GM19452 (cell line): ENCODE results near the gene SH3RF2.
"Not testable (repeated sequence)": the region's sequence is repeated elsewhere in the genome, so short reads cannot be mapped to it uniquely, and the experiment has no call there.

ENCODE experiments used
- ATAC-seq: cut with Tn5 transposase; IDR thresholded peaks from one replicate; pipeline ENCODE4 v1.9.1; 2021; ENCODE audit not compliant: unreplicated experiment

SH3RF2 gene

DNA sequence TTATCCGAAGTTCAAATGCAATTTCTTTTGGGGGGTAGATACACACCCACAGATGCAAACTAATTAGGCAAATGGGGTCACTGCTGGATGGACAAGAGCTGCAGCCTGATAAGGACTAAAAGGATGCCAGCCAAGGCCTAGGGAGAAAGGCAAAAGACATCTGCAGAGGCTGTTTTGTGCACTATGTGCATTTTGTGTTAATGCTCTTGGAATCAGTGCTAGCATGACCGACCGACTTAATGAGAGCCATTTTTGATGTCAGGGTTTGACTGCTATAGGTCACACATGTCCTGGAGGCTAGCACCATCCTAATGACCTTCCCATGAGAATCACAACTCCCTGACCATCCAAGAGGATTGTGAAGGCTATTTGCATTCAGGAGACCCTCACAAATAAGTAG, 134.4 kb downstream of the SH3RF2 start:
- no peak for ATAC-seq

GRCh38 chr5:146071171-146071570, 134.8 kb downstream of the SH3RF2 start:
- ATAC-seq, result no peak

GRCh38 chr5:146072595-146072994, 136.2 kb downstream of the SH3RF2 start:
- no peak for ATAC-seq

GRCh38 chr5:146073239-146073900, 137.0 kb downstream of the SH3RF2 start:
- ATAC-seq, result no peak

- ATAC-seq, result no peak
Measured at GRCh38 chr5:146076028-146076427, 139.7 kb downstream of the SH3RF2 start.

GRCh38 chr5:146076455-146076854, 140.1 kb downstream of the SH3RF2 start:
- no peak for ATAC-seq

GRCh38 chr5:146078566-146078965, 142.2 kb downstream of the SH3RF2 start:
- no peak for ATAC-seq

GRCh38 chr5:146079695-146080373, 143.5 kb downstream of the SH3RF2 start:
- peak; percentile 38 for ATAC-seq

DNA sequence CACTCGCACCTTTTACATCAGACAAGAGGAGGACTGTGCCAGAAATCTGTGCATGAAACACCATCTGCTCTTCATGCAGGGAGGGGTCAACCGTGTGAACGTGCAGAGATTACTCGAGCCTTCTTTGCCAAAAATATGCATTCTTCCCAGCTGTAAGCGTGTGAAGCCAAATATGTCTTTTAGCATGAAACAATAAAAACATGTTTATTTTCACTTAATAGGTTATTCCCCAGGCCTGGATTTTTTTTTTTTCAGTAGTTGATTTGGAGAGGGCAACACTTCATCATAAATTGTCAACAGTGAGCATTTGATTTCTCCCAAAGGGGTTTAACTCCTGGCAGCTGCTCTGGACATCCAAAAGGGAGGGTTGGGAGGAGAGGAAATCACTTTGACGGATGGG, 145.2 kb downstream of the SH3RF2 start:
- no peak for ATAC-seq

DNA sequence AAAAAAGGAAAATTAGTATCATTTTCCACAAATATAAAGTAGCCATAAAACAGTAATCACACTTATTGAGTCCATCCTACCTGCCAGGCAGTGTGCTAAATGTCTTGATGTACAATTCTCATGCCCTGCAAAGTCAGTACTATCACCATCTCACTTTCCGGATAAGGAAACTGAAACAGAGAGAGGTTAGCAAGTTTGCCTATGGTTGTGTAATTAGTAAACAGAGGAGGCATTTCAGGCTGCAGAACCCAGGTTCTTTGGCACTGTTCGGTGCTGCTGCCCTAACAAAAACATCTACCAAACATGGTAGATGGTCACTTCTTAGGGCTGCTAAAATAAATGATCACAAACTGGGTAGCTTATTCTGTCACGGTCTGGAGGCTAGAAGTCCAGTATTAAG, 146.4 kb downstream of the SH3RF2 start:
- ATAC-seq, result peak; percentile 86

- ATAC-seq, result no peak
Measured at GRCh38 chr5:146084376-146084775, 148.0 kb downstream of the SH3RF2 start.

DNA sequence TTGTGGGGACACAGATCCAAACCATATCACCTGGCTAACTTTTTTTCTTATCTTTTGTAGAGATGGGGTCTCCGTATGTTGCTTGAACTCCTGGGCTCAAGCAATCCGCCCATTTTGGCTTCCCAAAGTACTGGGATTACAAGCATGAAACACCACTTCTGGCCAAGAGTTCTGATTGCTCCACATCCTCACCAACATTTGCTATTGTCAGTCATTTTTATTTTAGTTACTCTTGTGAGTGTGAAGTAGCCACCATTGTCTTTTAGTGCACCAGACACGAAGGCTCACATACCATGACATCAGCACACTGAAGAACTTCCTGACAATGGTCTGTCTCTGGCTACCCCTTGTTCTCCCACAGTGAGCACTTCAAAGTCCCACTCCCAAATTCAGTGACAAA, 151.7 kb downstream of the SH3RF2 start:
- ATAC-seq, result no peak

GRCh38 chr5:146089287-146089686, 152.9 kb downstream of the SH3RF2 start:
- no peak for ATAC-seq

DNA sequence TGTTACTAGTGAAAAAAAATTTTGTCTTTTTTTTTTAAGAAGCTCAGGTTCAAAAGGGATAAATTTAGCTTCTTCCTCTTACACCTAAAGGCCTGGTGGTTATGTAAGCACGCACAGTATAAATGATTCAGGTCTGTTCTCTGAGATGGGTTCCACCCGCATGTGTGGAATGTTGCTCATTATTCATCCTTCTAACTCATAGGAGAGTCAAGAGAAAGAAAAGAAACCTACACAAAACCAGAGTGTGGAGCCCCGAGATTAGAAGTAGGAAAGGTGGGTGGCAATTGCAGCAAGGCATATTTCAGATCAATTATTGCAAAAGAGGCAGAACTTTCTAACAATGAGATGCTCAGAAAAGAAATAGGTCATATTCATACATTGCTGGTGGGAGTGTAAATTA, 155.5 kb downstream of the SH3RF2 start:
- ATAC-seq, result no peak

GRCh38 chr5:146098047-146098446, 161.7 kb downstream of the SH3RF2 start:
- ATAC-seq, result no peak

- ATAC-seq, result no peak
Measured at GRCh38 chr5:146101646-146102045, 165.3 kb downstream of the SH3RF2 start.

DNA sequence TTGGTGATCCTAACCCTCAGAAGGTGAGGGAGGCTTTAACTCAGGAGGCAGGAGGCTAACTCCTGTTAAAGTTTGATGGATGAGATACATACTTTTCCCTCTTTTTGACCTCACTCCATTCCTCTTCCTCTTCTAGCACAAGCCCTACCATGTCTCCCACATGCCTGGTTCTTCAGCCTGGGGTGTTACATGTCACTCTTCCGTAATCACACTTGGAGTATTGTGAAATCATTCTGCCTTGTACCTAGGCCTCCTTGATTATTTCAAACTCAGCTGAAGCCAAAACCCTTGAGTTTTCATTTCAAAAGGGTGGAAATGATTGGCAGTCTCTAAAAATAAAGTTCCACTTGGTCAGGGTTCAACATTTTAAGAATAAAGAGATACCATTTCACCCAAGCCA, 167.2 kb downstream of the SH3RF2 start:
- ATAC-seq, result no peak

- no peak for ATAC-seq
Measured at GRCh38 chr5:146105477-146105876, 169.1 kb downstream of the SH3RF2 start, which contains the start of gene PLAC8L1. TSS of gene PLAC8L1 (minus strand) at chr5:146105577. CDS start at chr5:146104311, 1,266 bp downstream.

DNA sequence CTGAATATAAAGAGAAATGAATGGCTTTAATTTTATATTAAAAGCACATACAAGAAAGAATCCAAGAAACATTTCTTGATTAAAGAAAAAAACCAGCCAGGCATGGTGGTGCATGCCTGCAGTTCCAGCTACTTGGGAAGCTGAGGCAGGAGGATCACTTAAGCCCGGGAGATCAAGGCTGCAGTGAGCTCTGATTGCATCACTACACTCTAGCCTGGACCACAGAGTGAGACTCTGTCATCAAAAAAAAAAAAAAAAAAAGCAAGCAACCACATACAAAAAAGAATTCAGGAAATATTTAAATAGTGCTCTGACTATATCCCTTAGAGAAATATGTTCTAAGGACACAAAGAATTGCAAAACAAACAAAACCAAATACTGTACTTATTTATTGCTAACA, 171.5 kb downstream of the SH3RF2 start:
- no peak for ATAC-seq

DNA sequence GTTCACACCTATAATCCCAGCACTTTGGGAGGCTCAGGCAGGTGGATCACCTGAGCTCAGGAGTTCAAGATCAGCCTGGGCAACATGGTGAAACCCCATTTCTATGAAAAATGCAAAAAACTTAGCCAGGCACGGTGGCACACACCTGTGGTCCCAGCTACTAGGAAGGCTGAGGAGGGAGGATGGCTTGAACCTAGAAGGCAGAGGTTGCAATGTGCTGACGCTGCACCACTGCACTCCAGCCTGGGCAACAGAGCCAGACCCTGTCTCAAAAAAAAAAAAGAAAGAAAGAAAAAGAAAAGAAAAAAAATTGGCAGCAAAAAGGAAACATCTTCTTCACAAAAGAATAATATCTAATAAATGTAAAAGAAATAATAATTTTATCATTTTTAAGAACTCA, 172.5 kb downstream of the SH3RF2 start:
- ATAC-seq, result not testable (repeated sequence)

- ATAC-seq, result no peak
Measured at GRCh38 chr5:146109379-146109778, 173.0 kb downstream of the SH3RF2 start.

- no peak for ATAC-seq
Measured at GRCh38 chr5:146111409-146111808, 175.0 kb downstream of the SH3RF2 start.

DNA sequence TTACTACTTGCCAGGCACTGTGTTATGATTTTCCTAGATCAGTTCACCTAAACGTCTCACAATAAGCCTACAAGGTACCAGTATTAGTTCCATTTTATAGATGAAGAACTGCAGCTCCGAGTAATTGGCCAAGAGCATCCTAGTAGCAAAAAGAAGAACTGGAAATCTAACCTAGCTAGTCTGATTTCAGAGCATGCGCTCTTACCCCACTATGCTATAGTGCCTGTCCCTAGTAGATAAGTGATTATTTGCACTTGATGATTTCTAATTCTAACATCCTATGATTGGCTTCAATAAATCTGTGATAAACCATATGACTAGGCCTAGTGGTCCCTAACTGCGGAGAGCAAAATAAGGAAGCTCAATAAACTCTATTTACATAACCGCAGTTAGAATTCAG, 176.1 kb downstream of the SH3RF2 start:
- no peak for ATAC-seq
